NAMALWA (cell line): ENCODE data around the gene ARNT2.
A peak's percentile ranks its signal among the peaks of the same experiment; 100 is the strongest.

Source experiments
- DNase-seq: peaks from one replicate; pipeline ENCODE4 v3.0.0-alpha.2; 2015; ENCODE audit warnings: low spot score

The ARNT2 gene

GRCh38 chr15:80442728-80443403, 38.7 kb downstream of the ARNT2 start:
- DNase-seq: no peak

- no peak for DNase-seq
Measured at GRCh38 chr15:80444680-80445251, 40.6 kb downstream of the ARNT2 start.

- DNase-seq: no peak
Measured at GRCh38 chr15:80445300-80446041, 41.3 kb downstream of the ARNT2 start.

- no peak for DNase-seq
Measured at GRCh38 chr15:80447077-80447476, 42.9 kb downstream of the ARNT2 start.

- no peak for DNase-seq
Measured at GRCh38 chr15:80449825-80450224, 45.6 kb downstream of the ARNT2 start.

GRCh38 chr15:80450811-80451321, 46.7 kb downstream of the ARNT2 start:
- no peak for DNase-seq

GRCh38 chr15:80452166-80452565, 48.0 kb downstream of the ARNT2 start:
- no peak for DNase-seq

- DNase-seq: no peak
Measured at GRCh38 chr15:80455051-80455648, 51.0 kb downstream of the ARNT2 start.

- DNase-seq: peak; percentile 77
Measured at GRCh38 chr15:80455668-80456442, 51.7 kb downstream of the ARNT2 start.

- DNase-seq: no peak
Measured at GRCh38 chr15:80456517-80457492, 52.6 kb downstream of the ARNT2 start.

GRCh38 chr15:80457896-80458295, 53.7 kb downstream of the ARNT2 start:
- DNase-seq: no peak

GRCh38 chr15:80458580-80458979, 54.4 kb downstream of the ARNT2 start:
- no peak for DNase-seq

GRCh38 chr15:80459380-80459779, 55.2 kb downstream of the ARNT2 start:
- no peak for DNase-seq

GRCh38 chr15:80459818-80460217, 55.6 kb downstream of the ARNT2 start:
- DNase-seq: no peak

- DNase-seq: no peak
Measured at GRCh38 chr15:80461356-80462095, 57.3 kb downstream of the ARNT2 start.

- no peak for DNase-seq
Measured at GRCh38 chr15:80462111-80462510, 57.9 kb downstream of the ARNT2 start.

- DNase-seq: no peak
Measured at GRCh38 chr15:80462836-80463512, 58.8 kb downstream of the ARNT2 start.

- DNase-seq: no peak
Measured at GRCh38 chr15:80464951-80465625, 60.9 kb downstream of the ARNT2 start.

- DNase-seq: no peak
Measured at GRCh38 chr15:80465626-80466005, 61.4 kb downstream of the ARNT2 start.
